Thyroid gland (tissue), 4 donors: ENCODE results near the gene ALOX15B. TPM values are rescaled to one million over a fixed set of nuclear protein-coding genes. Genes with fewer than 3 reads are reported as not detected.

ENCODE experiments used
- DNase-seq, 2 donors: peaks; one replicate each; pipeline ENCODE4 v3.0.0-alpha.2; 2019
- H3K27ac ChIP-seq, 3 donors: fragments of 200-600 bp; sonication (generic); 1 replicate in 2 of 3; 2 replicates in 1 of 3; pipeline ENCODE4 v1.5.1; 2016 to 2019; ENCODE audit warnings: mild to moderate bottlenecking in 1 of 3, moderate library complexity in 1 of 3
- H3K27me3 ChIP-seq: fragments of 200-600 bp; sonication (generic); one replicate; pipeline ENCODE4 v1.5.1; 2019
- H3K36me3 ChIP-seq, 2 donors: fragments of 200-600 bp; sonication (generic); one replicate each; pipeline ENCODE4 v1.5.1; 2016 to 2019
- H3K4me1 ChIP-seq, 2 donors: fragments of 200-600 bp; sonication (generic); one replicate each; pipeline ENCODE4 v1.5.1; 2017 to 2019
- H3K4me3 ChIP-seq, 3 donors: fragments of 200-600 bp; sonication (generic); replicated peaks in 1 of 3; 1 replicate in 2 of 3; 2 replicates in 1 of 3; pipeline ENCODE4 v1.5.1; 2016; ENCODE audit warnings: mild to moderate bottlenecking in 1 of 3
- H3K9me3 ChIP-seq: fragments of 200-600 bp; sonication (generic); one replicate; pipeline ENCODE4 v1.5.1; 2017
- CTCF ChIP-seq, 6 experiments: fragments of 200-600 bp in 3 of 6; fragments of 450-650 bp in 3 of 6; sonication (generic) in 3 of 6; IDR thresholded peaks; one replicate each; pipeline ENCODE4 v1.5.1; 2016 to 2019; ENCODE audit warnings: antibody characterized with exemption in 6 of 6, mild to moderate bottlenecking in 2 of 6, inconsistent platforms in 1 of 6, moderate library complexity in 1 of 6
- POLR2A ChIP-seq, 2 donors: fragments of 450-650 bp; IDR thresholded peaks; one replicate each; pipeline ENCODE4 v1.6.1; 2017; ENCODE audit warnings: antibody characterized with exemption in 2 of 2, mild to moderate bottlenecking in 2 of 2, moderate library complexity in 1 of 2
- WGBS, 2 donors: methylation state at CpG; one replicate each; pipeline ENCODE4 v1.1.5; 2017; 5-methylcytosine and 5-hydroxymethylcytosine counted together
- intact Hi-C: fragments of 100-400 bp; cut with DNase I; formaldehyde crosslinking; loops from one replicate; pipeline ENCODE4 v1.15.1; 2023
- microRNA-seq: library from miRNA; unstranded; fragments of <30 nt; microRNA quantifications from one replicate; pipeline ENCODE4, GENCODE V29; 2016
- small RNA-seq: library from RNA; depleted of rRNA; stranded (forward); fragments of <200 nt; gene quantifications from one replicate; pipeline ENCODE3, GENCODE V24; 2016
- total RNA-seq, 4 donors: library from RNA; depleted of rRNA; stranded (reverse); fragments of >200 nt; gene quantifications; one replicate each; pipeline ENCODE4 v1.2.3, GENCODE V29; 2016

Gene ALOX15B
- total RNA-seq, 4 donors from 2014 or later, result 0.67 to 3.3 (median 1.1) TPM

GRCh38 chr17:8096541-8096940 is 57.7 kb downstream of the ALOX15B start:
- TF ChIP-seq CTCF (IDR thresholded peaks at IDR 0.05) (no peak), POLR2A (IDR thresholded peaks at IDR 0.05) (no peak)
- Histone ChIP-seq H3K4me3 (no peak overlapping the region), H3K36me3 (no peaks in the 10 kb centered on the region), H3K9me3 (no peaks in the 10 kb centered on the region), H3K27ac (no peak overlapping the region), H3K27me3 (no peaks in the 10 kb centered on the region), H3K4me1 (peaks cover 0 to 5% of the 10 kb centered on the region in 2 donors)
- 79 to 85% methylated on average over 8 of the region's 8 CpGs for WGBS, 2 donors
- intact Hi-C loops, result no loop called here
- no peak for DNase-seq

Small RNAs within 50 kb of the gene (microRNA-seq; reads per million reads assigned to microRNA genes)
- not detected for gene MIR4314

Small RNAs within 50 kb of the gene (small RNA-seq; reads per million reads assigned to genes)
- gene MIR4314, result not detected

Other genes with a start within 250 kb of the ALOX15B start
- 10 to 100 TPM in 2 of 4 donors, 1 to 10 TPM in 2; 4.8 to 14.4 (median 10.4) TPM for gene KDM6B, start 204.8 kb upstream of the ALOX15B start, total RNA-seq
- 10 to 100 TPM; 12.3 to 39.5 (median 18.4) TPM for gene TMEM88, start 184.0 kb upstream of the ALOX15B start, total RNA-seq
- gene NAA38, start 181.5 kb upstream of the ALOX15B start, total RNA-seq, result 100 to 1,000 TPM in 2 of 4 donors, 10 to 100 TPM in 2; 24.6 to 180 (median 79.6) TPM
- gene CYB5D1, start 181.1 kb upstream of the ALOX15B start, total RNA-seq, result 10 to 100 TPM; 14.9 to 29.5 (median 23.5) TPM
- 100 to 1,000 TPM in 1 of 4 donors, 10 to 100 TPM in 3; 78.9 to 117 (median 91.4) TPM for gene CHD3, start 150.3 kb upstream of the ALOX15B start, total RNA-seq
- 1 to 10 TPM; 1.1 to 4.3 (median 2.2) TPM for gene RNF227, start 122.8 kb upstream of the ALOX15B start, total RNA-seq
- 1 to 10 TPM in 2 of 4 donors, under 1 TPM in 2; 0.40 to 3.7 (median 1.5) TPM for gene KCNAB3, start 109.2 kb upstream of the ALOX15B start, total RNA-seq
- 10 to 100 TPM; 40.2 to 59.0 (median 53.4) TPM for gene TRAPPC1, start 107.1 kb upstream of the ALOX15B start, total RNA-seq
- gene CNTROB, start 106.9 kb upstream of the ALOX15B start, total RNA-seq, result 10 to 100 TPM; 21.0 to 35.9 (median 28.0) TPM
- gene GUCY2D, start 36.4 kb upstream of the ALOX15B start, total RNA-seq, result not detected
- not detected for gene ALOX12B, start 48.7 kb downstream of the ALOX15B start, total RNA-seq
- not detected for gene ALOXE3, start 79.5 kb downstream of the ALOX15B start, total RNA-seq
- gene HES7, start 85.0 kb downstream of the ALOX15B start, total RNA-seq, result 1 to 10 TPM in 1 of 4 donors, not detected in 3; 1.7 TPM
- gene PER1, start 113.3 kb downstream of the ALOX15B start, total RNA-seq, result 100 to 1,000 TPM in 3 of 4 donors, 10 to 100 TPM in 1; 85.2 to 148 (median 137) TPM
- 10 to 100 TPM; 30.6 to 35.2 (median 33.4) TPM for gene VAMP2, start 123.9 kb downstream of the ALOX15B start, total RNA-seq
- gene TMEM107, start 137.3 kb downstream of the ALOX15B start, total RNA-seq, result 10 to 100 TPM; 19.7 to 34.7 (median 32.2) TPM
- gene BORCS6, start 151.1 kb downstream of the ALOX15B start, total RNA-seq, result 10 to 100 TPM in 3 of 4 donors, 1 to 10 TPM in 1; 7.7 to 17.0 (median 15.5) TPM
- gene AURKB, start 171.5 kb downstream of the ALOX15B start, total RNA-seq, result 1 to 10 TPM in 1 of 4 donors, not detected in 3; 6.0 TPM
- gene CTC1, start 209.0 kb downstream of the ALOX15B start, total RNA-seq, result 10 to 100 TPM; 19.2 to 40.3 (median 21.2) TPM
- gene PFAS, start 210.2 kb downstream of the ALOX15B start, total RNA-seq, result 10 to 100 TPM; 14.8 to 39.5 (median 18.3) TPM
- 10 to 100 TPM; 18.9 to 30.2 (median 22.4) TPM for gene RANGRF, start 249.6 kb downstream of the ALOX15B start, total RNA-seq